NB4 (cell line): ENCODE results near the gene CRIM1.

ENCODE experiments used
- DNase-seq: peaks from one replicate; pipeline ENCODE4 v3.0.0; 2010; ENCODE audit warnings: low read depth
- H3K4me3 ChIP-seq: one replicate; pipeline ENCODE4 v1.5.1; 2011; ENCODE audit warnings: mild to moderate bottlenecking, low read depth, low read length, moderate library complexity
- CTCF ChIP-seq: IDR thresholded peaks from one replicate; pipeline ENCODE4 v1.5.1; 2012; ENCODE audit warnings: low read depth, low read length
- MYC ChIP-seq: IDR thresholded peaks from 2 replicates; pipeline ENCODE4 v1.6.1; 2011; ENCODE audit warnings: low read depth, low read length
- POLR2A ChIP-seq: IDR thresholded peaks from 2 replicates; pipeline ENCODE4 v1.6.1; 2011; ENCODE audit warnings: mild to moderate bottlenecking; ENCODE audit not compliant: insufficient read length; ENCODE audit errors: extremely low read depth
- TF ChIP-seq, protein P1 (sequence below): IDR thresholded peaks from 2 replicates; pipeline ENCODE4 v1.6.1; 2011; ENCODE audit warnings: low read depth, low read length

The CRIM1 gene

GRCh38 chr2:36404754-36405153 lies 49.2 kb downstream of the CRIM1 start:
- TF ChIP-seq CTCF, result no peak
- no peak for TF ChIP-seq MYC
- TF ChIP-seq, protein P1, sequence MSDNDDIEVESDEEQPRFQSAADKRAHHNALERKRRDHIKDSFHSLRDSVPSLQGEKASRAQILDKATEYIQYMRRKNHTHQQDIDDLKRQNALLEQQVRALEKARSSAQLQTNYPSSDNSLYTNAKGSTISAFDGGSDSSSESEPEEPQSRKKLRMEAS, result no peak
- no peak for TF ChIP-seq POLR2A
- H3K4me3 ChIP-seq, result no peak overlapping the region

DNA sequence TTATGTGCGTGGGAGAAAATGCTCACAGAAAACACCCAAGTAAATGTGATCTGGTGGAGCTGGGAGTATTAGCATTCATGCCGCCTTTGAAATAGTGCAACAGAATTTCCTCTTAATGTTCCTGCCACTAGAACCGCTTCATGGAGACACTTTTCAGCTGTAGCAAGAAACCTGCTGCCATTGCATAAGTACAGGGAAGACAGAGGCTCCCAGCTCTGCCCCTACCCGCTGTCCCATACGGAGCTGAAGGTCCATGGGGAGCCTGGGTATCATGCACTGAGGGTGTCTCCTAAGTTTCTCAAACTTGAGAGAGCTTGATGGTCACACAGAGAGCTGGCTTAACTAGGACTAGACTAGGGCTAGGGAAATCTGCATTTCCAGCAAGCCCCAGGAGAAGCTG lies 49.6 kb downstream of the CRIM1 start:
- no peak overlapping the region for H3K4me3 ChIP-seq
- TF ChIP-seq, protein P1, result no peak
- no peak for DNase-seq

More at GRCh38 chr2:36404754-36405153, 49.2 kb downstream of the CRIM1 start:
- DNase-seq, result no peak

DNA sequence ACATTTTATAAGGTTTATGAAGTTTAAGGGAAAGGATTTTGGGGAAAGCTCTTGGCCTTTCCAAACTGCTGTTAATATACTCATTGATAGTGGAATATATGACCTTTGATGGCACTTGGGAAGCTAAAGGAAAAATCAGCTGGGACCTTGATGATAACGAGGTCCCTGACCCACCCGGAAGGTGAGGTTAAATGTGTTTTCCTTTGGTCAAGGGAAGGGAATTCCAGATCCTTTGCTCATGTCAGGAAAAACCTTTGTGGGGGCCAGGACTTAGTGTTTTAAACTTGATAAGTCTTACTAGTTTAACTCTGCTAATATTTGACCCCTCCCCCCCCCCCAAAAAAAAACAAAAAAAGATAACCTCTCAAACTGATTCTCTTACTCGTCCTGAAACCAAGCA lies 50.7 kb downstream of the CRIM1 start:
- TF ChIP-seq CTCF, result no peak
- TF ChIP-seq POLR2A, result no peak
- TF ChIP-seq, protein P1, result no peak
- no peak for TF ChIP-seq MYC
- DNase-seq, result no peak
- no peak overlapping the region for H3K4me3 ChIP-seq

- no peak overlapping the region for H3K4me3 ChIP-seq
- TF ChIP-seq POLR2A (no peak), CTCF (no peak), MYC (no peak)
- TF ChIP-seq, protein P1, result no peak
- no peak for DNase-seq
These were observed 51.8 kb downstream of the CRIM1 start for GRCh38 chr2:36407413-36407812.

DNA sequence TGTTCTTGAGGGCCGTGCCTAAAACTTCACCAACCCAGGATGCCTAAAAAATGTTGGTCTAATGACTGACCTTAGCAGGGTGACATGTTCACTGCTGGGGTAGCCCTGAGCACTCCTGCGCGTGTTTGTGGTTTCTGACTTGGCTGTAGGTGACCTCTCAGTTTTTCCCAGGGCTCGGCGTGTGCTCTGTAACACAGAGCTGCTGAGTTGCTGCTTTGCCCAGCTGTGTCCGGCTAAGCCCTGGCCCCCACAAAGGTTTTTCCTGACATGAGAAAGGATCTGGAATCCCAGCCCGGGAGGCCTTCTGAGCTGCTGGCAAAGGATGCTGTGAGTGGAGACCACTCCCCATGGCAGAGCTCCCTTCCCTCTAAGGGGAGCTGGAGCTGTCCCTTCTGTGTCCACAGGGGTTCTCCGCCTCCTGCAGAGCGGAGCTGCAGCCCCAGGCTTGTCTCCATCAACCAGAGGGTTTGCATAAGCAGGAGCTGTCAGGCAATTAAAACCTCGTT lies 52.7 kb downstream of the CRIM1 start:
- H3K4me3 ChIP-seq, result no peak overlapping the region
- TF ChIP-seq POLR2A (no peak), MYC (no peak)
- DNase-seq, result no peak

DNA sequence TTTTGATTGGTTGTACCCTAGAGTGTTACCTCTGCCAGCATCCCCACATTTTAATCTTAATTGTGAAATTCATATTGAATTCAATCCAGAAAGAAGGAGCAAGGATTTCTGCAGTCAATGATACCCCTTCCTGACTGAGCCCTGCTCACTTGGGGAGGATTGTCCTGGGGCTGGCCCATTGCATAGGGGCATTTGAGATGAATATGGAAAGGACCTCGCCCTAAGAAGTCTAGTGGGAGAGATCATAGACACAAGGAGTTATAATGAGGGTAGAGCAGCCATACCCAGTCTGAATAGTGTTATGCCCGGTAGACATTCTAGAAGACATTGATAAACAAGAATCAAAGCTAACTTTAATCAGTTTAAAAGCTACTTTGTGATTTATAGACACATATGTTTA lies 53.8 kb downstream of the CRIM1 start:
- no peak overlapping the region for H3K4me3 ChIP-seq
- DNase-seq, result no peak
- TF ChIP-seq, protein P1, result no peak
- TF ChIP-seq MYC, result no peak
- TF ChIP-seq POLR2A, result no peak

DNA sequence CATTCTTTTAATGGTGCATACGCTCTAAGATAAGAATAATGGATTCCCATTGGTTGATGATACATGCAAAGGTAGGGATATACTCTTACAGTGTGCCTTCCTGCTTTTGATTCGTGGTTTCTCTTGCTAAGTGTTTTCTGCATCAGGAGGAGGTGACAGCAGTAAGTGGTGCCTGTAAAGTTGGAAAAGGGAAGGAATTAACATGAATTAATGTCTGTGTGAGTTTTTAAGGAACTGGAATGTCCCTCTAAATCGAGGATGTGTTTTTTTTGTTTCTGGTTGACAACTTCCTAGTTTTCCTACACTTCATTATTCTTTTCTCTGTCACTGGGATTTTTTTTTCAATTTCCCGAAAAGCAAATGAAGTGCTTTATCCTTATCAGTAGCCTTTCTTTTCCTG lies 54.4 kb downstream of the CRIM1 start:
- H3K4me3 ChIP-seq, result no peak overlapping the region
- no peak for TF ChIP-seq CTCF
- TF ChIP-seq MYC, result no peak
- no peak for TF ChIP-seq POLR2A
- TF ChIP-seq, protein P1, result no peak
- no peak for DNase-seq
